H1 (cell line): ENCODE measurements around the gene GDPD5.

ENCODE experiments used
- ATF3 ChIP-seq: IDR thresholded peaks from 2 replicates; pipeline ENCODE4 v1.6.1; 2011; ENCODE audit warnings: low read depth, mild to moderate bottlenecking, low read length; ENCODE audit not compliant: insufficient read depth
- CBX8 ChIP-seq: fragments of 300-800, 300-1000 bp; sonication (generic); IDR thresholded peaks from 2 replicates; pipeline ENCODE4 v1.7.1; 2016; ENCODE audit warnings: low read depth, low read length, borderline replicate concordance
- CEBPB ChIP-seq: IDR thresholded peaks from 2 replicates; pipeline ENCODE4 v1.6.1; 2012; ENCODE audit warnings: low read depth, low read length
- CREB1 ChIP-seq: IDR thresholded peaks from 2 replicates; pipeline ENCODE4 v1.6.1; 2012; ENCODE audit warnings: inconsistent platforms
- CTCF ChIP-seq, 3 experiments: IDR thresholded peaks; 1 replicate in 2 of 3; 2 replicates in 1 of 3; pipeline versions ENCODE4 v1.5.1 to v1.6.1; 2011; ENCODE audit warnings: low read length in 3 of 3, mild to moderate bottlenecking in 3 of 3, inconsistent platforms in 2 of 3, low read depth in 1 of 3, moderate library complexity in 1 of 3; ENCODE audit not compliant: insufficient read depth in 1 of 3; ENCODE audit errors: control extremely low read depth in 1 of 3
- EP300 ChIP-seq, 2 experiments: IDR thresholded peaks; 1 replicate in 1 of 2; 2 replicates in 1 of 2; pipeline ENCODE4 v1.6.1; 2011 to 2012; ENCODE audit warnings: low read depth in 2 of 2, low read length in 2 of 2, mild to moderate bottlenecking in 2 of 2, borderline replicate concordance in 1 of 2, inconsistent platforms in 1 of 2, moderate library complexity in 1 of 2
- POLR2A ChIP-seq, 2 experiments: IDR thresholded peaks; 1 replicate in 1 of 2; 2 replicates in 1 of 2; pipeline ENCODE4 v1.6.1; 2011; ENCODE audit warnings: low read depth in 2 of 2, low read length in 2 of 2, mild to moderate bottlenecking in 2 of 2; ENCODE audit errors: control extremely low read depth in 1 of 2
- POLR2AphosphoS5 ChIP-seq: IDR thresholded peaks from 2 replicates; pipeline ENCODE4 v1.6.1; 2011; ENCODE audit warnings: low read depth, low read length
- POU5F1 ChIP-seq: IDR thresholded peaks from 2 replicates; pipeline ENCODE4 v1.6.1; 2011; ENCODE audit warnings: low read depth, mild to moderate bottlenecking, low read length, moderate library complexity
- RFX5 ChIP-seq: IDR thresholded peaks from 2 replicates; pipeline ENCODE4 v1.6.1; 2011; ENCODE audit warnings: low read depth, low read length, improper control_type of control experiment, borderline replicate concordance
- SIN3A ChIP-seq, 2 experiments: IDR thresholded peaks in 1 of 2; conservative IDR thresholded peaks in 1 of 2; 2 replicates each; pipeline ENCODE4 v1.6.1; 2011 to 2012; ENCODE audit warnings: low read length in 2 of 2, improper control_type of control experiment in 1 of 2, low read depth in 1 of 2, mild to moderate bottlenecking in 1 of 2
- TAF1 ChIP-seq: IDR thresholded peaks from 2 replicates; pipeline ENCODE4 v1.6.1; 2011; ENCODE audit warnings: mild to moderate bottlenecking, low read depth, low read length
- ZNF274 ChIP-seq: IDR thresholded peaks from 2 replicates; pipeline ENCODE4 v1.7.0; 2012; ENCODE audit warnings: low read length, borderline replicate concordance; ENCODE audit errors: extremely low read depth

- TF ChIP-seq SIN3A (conservative IDR thresholded peaks at IDR 0.05 in 1 of 2, IDR thresholded peaks at IDR 0.05 in 1 of 2; ENCODE audit: low read depth in 1 of 2, low read length in 2 of 2): no peak
- TF ChIP-seq RFX5: no peak
- TF ChIP-seq POLR2A (IDR thresholded peaks at IDR 0.05; ENCODE audit: control extremely low read depth in 1 of 2, low read depth in 2 of 2, low read length in 2 of 2): no peak; a peak in 1 of 3 replicates
- TF ChIP-seq ATF3: no peak
- no peak for TF ChIP-seq CBX8
- no peak for TF ChIP-seq ZNF274
- TF ChIP-seq TAF1: no peak
- no peak for TF ChIP-seq POLR2AphosphoS5
- no peak for TF ChIP-seq CREB1
- TF ChIP-seq EP300 (IDR thresholded peaks at IDR 0.05; ENCODE audit: borderline replicate concordance in 1 of 2, low read depth in 2 of 2, low read length in 2 of 2): no peak
- no peak for TF ChIP-seq CTCF (IDR thresholded peaks at IDR 0.05; ENCODE audit: control extremely low read depth in 1 of 3, insufficient read depth in 1 of 3, low read depth in 1 of 3, low read length in 3 of 3)
- TF ChIP-seq POU5F1: no peak
- TF ChIP-seq CEBPB: no peak
These were observed 426 bp upstream of the GDPD5 start for GRCh38 chr11:75526192-75526541.
